ENCODE measurements around the gene PPIP5K1.

The PPIP5K1 gene

GRCh38 chr15:43509660-43510199 lies 80.3 kb downstream of the PPIP5K1 start:
- H2BK120ac ChIP-seq (ENCODE audit: low read depth, low read length) = no peak overlapping the region
- no peak overlapping the region for H3K4me3 ChIP-seq (ENCODE audit: low read length)
- peak overlapping the region; percentile 62 for H3K4me2 ChIP-seq (ENCODE audit: low read length)
- peak overlapping the region; percentile 40 for H3K27ac ChIP-seq (ENCODE audit: low read depth, low read length)
- peak overlapping the region; percentile 34 for H3K9ac ChIP-seq (ENCODE audit: low read length)
- no peak overlapping the region for H3K23ac ChIP-seq (ENCODE audit: low read length)
- H3K79me1 ChIP-seq (ENCODE audit: low read length) = no peaks in the 10 kb centered on the region
- H3K27me3 ChIP-seq (ENCODE audit: insufficient read depth, low read length, poor library complexity) = no peaks in the 10 kb centered on the region
- H3K56ac ChIP-seq (ENCODE audit: low read length) = peak overlapping the region; percentile 81
- no peak overlapping the region for H2BK15ac ChIP-seq (replicated peaks; ENCODE audit: low read depth)
- no peak overlapping the region for H2AK5ac ChIP-seq (ENCODE audit: low read length)
- peaks cover 7% of the 10 kb centered on the region for H3K4me1 ChIP-seq (ENCODE audit: control insufficient read depth, low read depth, low read length)
- peak overlapping the region; percentile 91 for H4K5ac ChIP-seq (ENCODE audit: low read length)
- H3K79me2 ChIP-seq (ENCODE audit: control insufficient read depth, insufficient read depth, low read length) = no peaks in the 10 kb centered on the region
- H2BK5ac ChIP-seq (ENCODE audit: low read length) = no peak overlapping the region
- no CpG with 5 or more reads among the region's 8 CpGs for WGBS (ENCODE audit: extremely low coverage, insufficient coverage, low lambda C conversion rate)
- DNase-seq = peak; percentile 18
- H3K36me3 ChIP-seq (ENCODE audit: control insufficient read depth, insufficient read depth, low read length) = no peaks in the 10 kb centered on the region
- H3K18ac ChIP-seq (ENCODE audit: low read length) = no peak overlapping the region
- H3K4ac ChIP-seq (ENCODE audit: low read depth, low read length) = no peak overlapping the region
- no peak overlapping the region for H4K8ac ChIP-seq (ENCODE audit: low read depth, low read length)

GRCh38 chr15:43508991-43509659 lies 80.9 kb downstream of the PPIP5K1 start:
- no peak overlapping the region for H3K18ac ChIP-seq (ENCODE audit: low read length)
- no peaks in the 10 kb centered on the region for H3K36me3 ChIP-seq (ENCODE audit: control insufficient read depth, insufficient read depth, low read length)
- H3K4me2 ChIP-seq (ENCODE audit: low read length) = no peak overlapping the region
- no CpG with 5 or more reads among the region's 9 CpGs for WGBS (ENCODE audit: extremely low coverage, insufficient coverage, low lambda C conversion rate)
- H2BK5ac ChIP-seq (ENCODE audit: low read length) = no peak overlapping the region
- H3K4me3 ChIP-seq (ENCODE audit: low read length) = no peak overlapping the region
- no peak for DNase-seq
- H3K56ac ChIP-seq (ENCODE audit: low read length) = no peak overlapping the region
- no peak overlapping the region for H4K5ac ChIP-seq (ENCODE audit: low read length)
- no peaks in the 10 kb centered on the region for H3K79me2 ChIP-seq (ENCODE audit: control insufficient read depth, insufficient read depth, low read length)
- no peak overlapping the region for H4K8ac ChIP-seq (ENCODE audit: low read depth, low read length)
- H3K4me1 ChIP-seq (ENCODE audit: control insufficient read depth, low read depth, low read length) = peaks cover 7% of the 10 kb centered on the region
- H3K27me3 ChIP-seq (ENCODE audit: insufficient read depth, low read length, poor library complexity) = no peaks in the 10 kb centered on the region
- no peak overlapping the region for H3K4ac ChIP-seq (ENCODE audit: low read depth, low read length)
- H3K79me1 ChIP-seq (ENCODE audit: low read length) = no peaks in the 10 kb centered on the region
- no peak overlapping the region for H2BK120ac ChIP-seq (ENCODE audit: low read depth, low read length)
- no peak overlapping the region for H3K23ac ChIP-seq (ENCODE audit: low read length)
- no peak overlapping the region for H3K9ac ChIP-seq (ENCODE audit: low read length)
- no peak overlapping the region for H3K27ac ChIP-seq (ENCODE audit: low read depth, low read length)
- H2AK5ac ChIP-seq (ENCODE audit: low read length) = no peak overlapping the region
- H2BK15ac ChIP-seq (replicated peaks; ENCODE audit: low read depth) = no peak overlapping the region

GRCh38 chr15:43508421-43508820 lies 81.6 kb downstream of the PPIP5K1 start:
- peaks cover 7% of the 10 kb centered on the region for H3K4me1 ChIP-seq (ENCODE audit: control insufficient read depth, low read depth, low read length)
- no peak overlapping the region for H4K5ac ChIP-seq (ENCODE audit: low read length)
- no peak overlapping the region for H4K8ac ChIP-seq (ENCODE audit: low read depth, low read length)
- H2AK5ac ChIP-seq (ENCODE audit: low read length) = no peak overlapping the region
- H2BK15ac ChIP-seq (replicated peaks; ENCODE audit: low read depth) = no peak overlapping the region
- H2BK120ac ChIP-seq (ENCODE audit: low read depth, low read length) = no peak overlapping the region
- H3K79me2 ChIP-seq (ENCODE audit: control insufficient read depth, insufficient read depth, low read length) = no peaks in the 10 kb centered on the region
- H3K27ac ChIP-seq (ENCODE audit: low read depth, low read length) = no peak overlapping the region
- H3K4me3 ChIP-seq (ENCODE audit: low read length) = no peak overlapping the region
- H3K56ac ChIP-seq (ENCODE audit: low read length) = no peak overlapping the region
- no peak overlapping the region for H3K18ac ChIP-seq (ENCODE audit: low read length)
- no peaks in the 10 kb centered on the region for H3K36me3 ChIP-seq (ENCODE audit: control insufficient read depth, insufficient read depth, low read length)
- DNase-seq = no peak
- no peaks in the 10 kb centered on the region for H3K27me3 ChIP-seq (ENCODE audit: insufficient read depth, low read length, poor library complexity)
- H3K79me1 ChIP-seq (ENCODE audit: low read length) = no peaks in the 10 kb centered on the region
- no peak overlapping the region for H3K4ac ChIP-seq (ENCODE audit: low read depth, low read length)
- WGBS (ENCODE audit: extremely low coverage, insufficient coverage, low lambda C conversion rate) = no CpG with 5 or more reads among the region's 1 CpG
- no peak overlapping the region for H2BK5ac ChIP-seq (ENCODE audit: low read length)
- no peak overlapping the region for H3K23ac ChIP-seq (ENCODE audit: low read length)
- H3K4me2 ChIP-seq (ENCODE audit: low read length) = no peak overlapping the region
- H3K9ac ChIP-seq (ENCODE audit: low read length) = no peak overlapping the region

- H3K36me3 ChIP-seq (ENCODE audit: control insufficient read depth, insufficient read depth, low read length) = no peaks in the 10 kb centered on the region
- WGBS (ENCODE audit: extremely low coverage, insufficient coverage, low lambda C conversion rate) = no CpG with 5 or more reads among the region's 1 CpG
- no peaks in the 10 kb centered on the region for H3K79me1 ChIP-seq (ENCODE audit: low read length)
- H3K9ac ChIP-seq (ENCODE audit: low read length) = no peak overlapping the region
- H3K79me2 ChIP-seq (ENCODE audit: control insufficient read depth, insufficient read depth, low read length) = no peaks in the 10 kb centered on the region
- peaks cover 3% of the 10 kb centered on the region for H3K4me1 ChIP-seq (ENCODE audit: control insufficient read depth, low read depth, low read length)
- no peak overlapping the region for H3K56ac ChIP-seq (ENCODE audit: low read length)
- H3K4ac ChIP-seq (ENCODE audit: low read depth, low read length) = no peak overlapping the region
- H4K5ac ChIP-seq (ENCODE audit: low read length) = no peak overlapping the region
- no peak overlapping the region for H2BK5ac ChIP-seq (ENCODE audit: low read length)
- DNase-seq = no peak
- H3K27me3 ChIP-seq (ENCODE audit: insufficient read depth, low read length, poor library complexity) = no peaks in the 10 kb centered on the region
- no peak overlapping the region for H2BK15ac ChIP-seq (replicated peaks; ENCODE audit: low read depth)
- H3K4me2 ChIP-seq (ENCODE audit: low read length) = no peak overlapping the region
- no peak overlapping the region for H3K4me3 ChIP-seq (ENCODE audit: low read length)
- no peak overlapping the region for H3K23ac ChIP-seq (ENCODE audit: low read length)
- H3K18ac ChIP-seq (ENCODE audit: low read length) = no peak overlapping the region
- no peak overlapping the region for H3K27ac ChIP-seq (ENCODE audit: low read depth, low read length)
- no peak overlapping the region for H2AK5ac ChIP-seq (ENCODE audit: low read length)
- no peak overlapping the region for H4K8ac ChIP-seq (ENCODE audit: low read depth, low read length)
- H2BK120ac ChIP-seq (ENCODE audit: low read depth, low read length) = no peak overlapping the region
These were observed 84.3 kb downstream of the PPIP5K1 start for GRCh38 chr15:43505738-43506137.

GRCh38 chr15:43499635-43500034 lies 90.4 kb downstream of the PPIP5K1 start:
- Histone ChIP-seq H3K9ac (ENCODE audit: low read length) (no peak overlapping the region), H3K56ac (ENCODE audit: low read length) (no peak overlapping the region), H3K23ac (ENCODE audit: low read length) (no peak overlapping the region), H4K5ac (ENCODE audit: low read length) (no peak overlapping the region), H3K79me2 (ENCODE audit: control insufficient read depth, insufficient read depth, low read length) (no peaks in the 10 kb centered on the region), H3K27me3 (ENCODE audit: insufficient read depth, low read length, poor library complexity) (no peaks in the 10 kb centered on the region), H3K4me2 (ENCODE audit: low read length) (no peak overlapping the region), H3K4ac (ENCODE audit: low read depth, low read length) (no peak overlapping the region), H3K4me1 (ENCODE audit: control insufficient read depth, low read depth, low read length) (no peaks in the 10 kb centered on the region), H3K4me3 (ENCODE audit: low read length) (no peak overlapping the region), H3K18ac (ENCODE audit: low read length) (no peak overlapping the region), H2BK120ac (ENCODE audit: low read depth, low read length) (no peak overlapping the region), H2AK5ac (ENCODE audit: low read length) (no peak overlapping the region), H2BK15ac (replicated peaks; ENCODE audit: low read depth) (no peak overlapping the region), H2BK5ac (ENCODE audit: low read length) (no peak overlapping the region), H3K79me1 (ENCODE audit: low read length) (no peaks in the 10 kb centered on the region), H4K8ac (ENCODE audit: low read depth, low read length) (no peak overlapping the region), H3K36me3 (ENCODE audit: control insufficient read depth, insufficient read depth, low read length) (no peaks in the 10 kb centered on the region), H3K27ac (ENCODE audit: low read depth, low read length) (no peak overlapping the region)
- no peak for DNase-seq
- WGBS (ENCODE audit: extremely low coverage, insufficient coverage, low lambda C conversion rate) = no CpG with 5 or more reads among the region's 1 CpG

GRCh38 chr15:43498990-43499389 lies 91.0 kb downstream of the PPIP5K1 start:
- Histone ChIP-seq H3K56ac (ENCODE audit: low read length) (no peak overlapping the region), H3K27me3 (ENCODE audit: insufficient read depth, low read length, poor library complexity) (no peaks in the 10 kb centered on the region), H4K8ac (ENCODE audit: low read depth, low read length) (no peak overlapping the region), H3K36me3 (ENCODE audit: control insufficient read depth, insufficient read depth, low read length) (no peaks in the 10 kb centered on the region), H4K5ac (ENCODE audit: low read length) (no peak overlapping the region), H2BK5ac (ENCODE audit: low read length) (no peak overlapping the region), H3K18ac (ENCODE audit: low read length) (no peak overlapping the region), H3K4me2 (ENCODE audit: low read length) (no peak overlapping the region), H3K4ac (ENCODE audit: low read depth, low read length) (no peak overlapping the region), H3K79me2 (ENCODE audit: control insufficient read depth, insufficient read depth, low read length) (no peaks in the 10 kb centered on the region), H3K27ac (ENCODE audit: low read depth, low read length) (no peak overlapping the region), H3K23ac (ENCODE audit: low read length) (no peak overlapping the region), H2BK120ac (ENCODE audit: low read depth, low read length) (no peak overlapping the region), H3K4me3 (ENCODE audit: low read length) (no peak overlapping the region), H2AK5ac (ENCODE audit: low read length) (no peak overlapping the region), H2BK15ac (replicated peaks; ENCODE audit: low read depth) (no peak overlapping the region), H3K79me1 (ENCODE audit: low read length) (no peaks in the 10 kb centered on the region), H3K9ac (ENCODE audit: low read length) (no peak overlapping the region), H3K4me1 (ENCODE audit: control insufficient read depth, low read depth, low read length) (peaks cover 2% of the 10 kb centered on the region)
- WGBS (ENCODE audit: extremely low coverage, insufficient coverage, low lambda C conversion rate) = no CpG with 5 or more reads among the region's 3 CpGs
- no peak for DNase-seq

Data from mesendoderm (in vitro differentiated cells).